ENCODE data around the gene NOX4. TPM values are rescaled to one million over a fixed set of nuclear protein-coding genes. Genes with fewer than 3 reads are reported as not detected.

The NOX4 gene
- 4.3 and 8.4 TPM in 2 replicates for polyA plus RNA-seq (2014; cell fraction: cytosol; rRNA removed)
- 18.0 and 35.4 TPM in 2 replicates for polyA plus RNA-seq (2014; cell fraction: nucleus; rRNA removed)

DNA sequence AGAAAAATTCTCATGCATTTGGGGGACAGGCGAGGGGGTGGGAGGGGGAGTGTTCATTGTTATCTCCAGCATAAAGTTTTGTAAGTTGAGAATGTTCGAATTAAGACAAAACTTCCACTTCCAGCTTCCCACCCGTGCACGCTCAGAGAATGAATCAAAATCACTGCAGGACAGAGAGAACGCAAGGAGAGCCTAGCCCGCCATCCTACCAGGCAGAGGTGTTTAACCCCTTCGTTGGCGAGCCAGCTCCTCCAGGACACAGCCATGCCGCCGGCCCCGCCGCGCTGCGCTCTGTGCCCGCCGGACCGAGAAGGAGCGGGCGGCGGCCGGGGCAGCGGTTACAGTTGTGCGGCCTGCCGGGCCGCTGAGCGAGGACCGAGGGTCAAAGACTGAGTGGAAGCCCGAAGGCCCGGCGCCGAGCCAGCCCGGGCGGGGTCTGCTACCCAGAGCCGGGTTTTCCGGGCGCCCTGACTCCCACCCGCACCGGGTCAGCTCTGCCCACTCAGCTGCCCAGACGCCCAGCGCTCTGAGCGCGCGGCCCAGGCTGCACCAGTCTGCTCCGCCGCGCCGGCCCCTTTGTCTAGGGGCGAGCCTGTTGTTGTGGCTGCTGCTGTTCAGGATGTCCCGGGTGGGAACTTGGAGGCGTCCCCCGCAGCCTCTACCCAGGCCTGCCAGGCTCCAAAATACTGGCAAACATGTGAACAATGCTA, at the start of gene NOX4:
Gene NOX4, minus strand, starts transcription at position 395 of the 710 bp plus-strand sequence. Its CDS starts 129 bp downstream, at position 266.
- peak; percentile 82 for DNase-seq (ENCODE audit: low spot score)

GRCh38 chr11:89540826-89541225, 49.7 kb upstream of the NOX4 start:
- DNase-seq (ENCODE audit: low spot score), result no peak

- no peak for DNase-seq (ENCODE audit: low spot score)
Observed at GRCh38 chr11:89537936-89538335, 46.8 kb upstream of the NOX4 start.

GRCh38 chr11:89536926-89537325, 45.8 kb upstream of the NOX4 start:
- no peak for DNase-seq (ENCODE audit: low spot score)

DNA sequence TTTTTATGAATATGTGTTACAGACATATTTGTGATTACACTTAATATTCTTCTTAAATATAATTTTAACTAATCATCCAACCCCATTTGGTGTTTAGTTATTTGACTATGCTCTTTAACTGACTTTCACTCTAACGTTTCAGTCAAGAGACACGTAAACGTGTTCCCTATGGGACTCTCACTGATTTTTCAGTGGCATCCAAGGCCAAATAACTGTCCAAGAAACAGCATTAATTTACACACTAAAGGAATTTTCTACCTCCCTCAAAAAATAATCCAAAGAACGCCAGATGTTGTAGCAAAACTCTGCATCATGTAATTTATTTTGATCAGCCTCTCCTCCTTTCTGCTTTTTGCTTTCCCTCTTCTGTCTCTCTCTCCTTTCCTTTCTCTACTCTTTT, 44.0 kb upstream of the NOX4 start:
- no peak for DNase-seq (ENCODE audit: low spot score)

DNA sequence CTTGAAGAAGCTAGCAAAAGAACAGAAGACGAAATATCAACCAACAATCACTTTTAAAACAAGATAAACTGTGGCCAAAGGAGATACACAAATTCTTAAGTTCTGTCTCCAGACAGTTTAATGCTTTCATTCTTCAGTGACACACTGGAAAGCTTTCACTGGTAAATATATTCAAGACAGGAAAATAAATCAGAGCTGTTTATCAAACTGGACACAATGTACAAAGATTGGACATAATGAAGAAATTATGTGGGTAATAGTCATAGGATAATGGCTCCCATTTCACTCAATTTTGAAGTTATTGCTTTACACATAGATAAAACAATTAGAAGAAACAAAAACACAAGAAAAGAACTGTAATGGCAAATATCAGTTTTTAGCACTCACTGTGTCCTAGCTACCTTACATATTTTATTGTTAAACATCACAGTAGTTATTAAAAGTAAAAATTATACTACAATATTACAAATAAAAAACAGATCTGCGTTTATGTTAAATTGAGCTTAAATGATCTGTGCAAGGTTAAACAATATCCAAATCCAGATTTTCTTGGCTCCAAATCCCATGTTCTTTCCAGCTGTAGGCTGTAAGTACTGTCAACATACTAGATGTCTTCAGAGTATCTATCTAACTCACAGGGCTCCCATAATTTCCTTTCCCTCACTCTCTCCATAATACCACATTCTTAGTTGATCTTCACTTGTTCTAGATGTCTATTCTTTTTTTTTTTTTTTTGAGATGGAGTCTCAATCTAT, 38.6 kb upstream of the NOX4 start:
- no peak for DNase-seq (ENCODE audit: low spot score)

- no peak for DNase-seq (ENCODE audit: low spot score)
Observed at GRCh38 chr11:89521792-89522191, 30.6 kb upstream of the NOX4 start.

GRCh38 chr11:89521294-89521693, 30.1 kb upstream of the NOX4 start:
- no peak for DNase-seq (ENCODE audit: low spot score)

- DNase-seq (ENCODE audit: low spot score), result no peak
Observed at GRCh38 chr11:89516496-89516895, 25.3 kb upstream of the NOX4 start.

GRCh38 chr11:89508544-89508943, 17.4 kb upstream of the NOX4 start:
- no peak for DNase-seq (ENCODE audit: low spot score)

DNA sequence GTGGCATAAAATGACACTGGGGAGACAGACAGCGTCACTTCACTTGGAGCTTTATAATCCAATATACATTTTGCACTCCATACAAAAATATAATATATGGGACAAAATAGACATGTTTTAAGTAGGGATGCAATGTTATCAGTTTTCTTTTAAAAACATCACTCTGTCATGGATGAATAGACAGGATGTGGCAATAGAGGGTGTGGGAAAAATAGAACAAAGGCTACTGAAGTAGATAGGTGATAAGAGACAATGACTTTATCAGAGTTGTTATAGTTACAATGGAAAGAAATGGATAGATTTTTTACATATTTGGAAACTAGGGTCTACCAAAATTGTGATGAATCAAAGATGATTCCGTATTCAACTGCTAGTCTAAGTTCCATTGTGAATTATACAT, 13.1 kb upstream of the NOX4 start:
- no peak for DNase-seq (ENCODE audit: low spot score)

DNA sequence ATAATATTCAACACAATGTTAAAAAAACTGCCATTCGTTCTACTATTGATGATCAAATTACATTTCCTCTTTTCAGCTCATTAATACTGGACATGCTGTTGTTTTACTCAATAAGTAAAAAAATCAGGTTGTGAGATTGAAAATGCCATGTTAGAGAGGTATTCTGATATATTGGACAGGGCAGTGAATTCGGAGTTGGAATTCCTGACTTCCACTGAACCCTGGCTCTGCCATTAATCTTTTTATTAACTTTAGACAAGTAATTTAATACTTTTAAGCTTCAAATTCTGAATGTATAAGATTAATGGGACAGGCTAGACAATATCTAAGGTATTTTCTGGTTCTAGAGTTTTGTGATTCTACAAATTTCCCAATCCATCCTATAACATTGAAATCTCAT, 12.2 kb upstream of the NOX4 start:
- DNase-seq (ENCODE audit: low spot score), result no peak

- DNase-seq (ENCODE audit: low spot score), result no peak
Observed at GRCh38 chr11:89502301-89502700, 11.1 kb upstream of the NOX4 start.

DNA sequence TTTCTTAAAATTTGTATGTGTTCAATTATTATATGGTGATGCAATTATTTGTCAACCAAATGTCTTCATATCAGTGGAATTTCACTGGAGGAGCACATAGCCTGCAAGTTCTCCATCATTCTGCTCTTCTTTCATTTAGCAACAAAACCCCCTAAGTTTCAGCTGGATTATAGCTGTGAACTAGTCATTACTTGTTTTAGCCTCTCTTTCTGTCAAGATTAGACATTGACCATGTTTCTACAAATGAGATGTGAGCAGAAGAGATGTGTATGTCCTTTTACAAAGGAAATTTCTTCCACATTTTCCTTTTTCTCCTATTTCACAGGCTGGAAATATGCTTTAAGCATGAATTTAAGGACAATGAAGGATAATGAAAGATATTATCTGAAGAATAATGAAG, 9.2 kb upstream of the NOX4 start:
- no peak for DNase-seq (ENCODE audit: low spot score)

- no peak for DNase-seq (ENCODE audit: low spot score)
Observed at GRCh38 chr11:89498845-89499448, 7.8 kb upstream of the NOX4 start.

DNA sequence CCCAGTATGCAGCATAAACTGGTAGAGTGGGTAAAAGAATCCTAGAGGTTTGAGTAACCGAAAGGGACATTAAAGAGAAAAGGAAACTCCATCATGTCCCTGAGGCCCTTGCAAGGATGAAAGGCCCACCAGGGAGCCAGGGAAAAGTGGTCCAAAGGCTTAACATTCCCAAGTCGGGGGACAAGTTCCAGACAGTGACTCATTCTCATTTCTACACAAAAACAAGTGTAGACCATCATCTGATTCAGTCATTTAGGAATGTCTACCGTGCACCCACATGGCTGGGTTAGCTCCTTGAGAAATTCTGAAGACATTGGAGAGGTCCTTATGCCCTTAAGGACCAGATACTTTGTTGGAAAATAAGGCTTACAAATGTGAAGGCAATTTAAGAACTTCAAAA, 4.8 kb upstream of the NOX4 start:
- DNase-seq (ENCODE audit: low spot score), result no peak

GRCh38 chr11:89493431-89493830, 2.3 kb upstream of the NOX4 start:
- no peak for DNase-seq (ENCODE audit: low spot score)

GRCh38 chr11:89490602-89490980, 584 bp downstream of the NOX4 start:
- peak; percentile 13 for DNase-seq (ENCODE audit: low spot score)

DNA sequence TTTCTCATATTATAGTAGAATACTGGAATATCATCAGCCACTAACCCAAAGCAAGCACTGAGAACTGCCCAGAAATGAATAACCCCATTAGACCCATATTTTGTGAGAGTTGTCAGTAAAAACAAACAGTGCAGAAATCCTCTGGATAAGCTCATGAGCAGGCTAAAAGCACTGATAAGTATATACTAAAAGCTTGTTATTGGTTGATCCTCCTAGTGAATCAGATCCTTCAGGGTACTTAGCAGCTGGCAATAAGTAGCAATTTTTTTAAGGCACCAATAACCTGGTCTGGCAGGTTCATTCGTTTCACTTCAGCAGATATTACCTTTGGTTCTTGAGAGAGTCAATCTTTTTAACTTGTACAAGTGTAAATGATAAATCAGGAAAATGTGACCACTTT, 1.2 kb downstream of the NOX4 start:
- peak; percentile 18 for DNase-seq (ENCODE audit: low spot score)

DNA sequence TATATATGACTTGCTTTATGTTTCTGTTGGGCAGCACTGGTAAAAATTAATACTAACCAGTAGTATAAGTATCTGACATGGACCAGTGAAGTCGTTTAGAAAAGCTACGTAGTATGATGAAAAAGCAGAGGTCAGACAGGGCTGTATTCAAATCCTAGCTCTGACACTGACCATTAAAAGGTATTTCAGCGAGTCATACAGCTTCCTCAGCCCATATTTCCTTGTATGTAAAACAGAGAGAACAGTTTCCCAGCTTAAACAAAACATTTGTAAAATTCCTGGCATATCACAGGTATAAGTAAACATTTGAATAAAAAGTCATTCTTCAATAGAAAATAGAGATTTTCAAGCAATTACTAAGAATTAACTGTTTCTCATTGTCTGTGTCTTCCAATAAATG, 4.2 kb downstream of the NOX4 start:
- no peak for DNase-seq (ENCODE audit: low spot score)

DNA sequence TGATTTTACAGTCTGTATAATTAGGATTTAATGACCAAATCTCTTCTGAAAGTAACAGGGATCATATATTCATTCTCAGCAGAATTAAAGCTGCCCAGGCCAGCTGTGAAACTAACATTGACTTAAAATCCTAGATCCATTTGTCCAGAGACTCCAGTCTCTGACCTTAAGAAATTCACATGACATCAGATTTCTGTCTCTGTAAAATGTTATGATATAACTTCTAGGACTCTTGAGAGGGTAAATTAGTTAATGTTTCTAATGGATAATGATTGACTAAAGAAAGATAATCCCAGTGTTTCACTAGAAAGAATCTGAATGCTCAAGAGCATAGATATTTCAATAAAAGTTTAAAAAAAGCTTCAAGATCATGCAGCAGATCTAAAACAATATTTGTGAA, 6.3 kb downstream of the NOX4 start:
- no peak for DNase-seq (ENCODE audit: low spot score)

DNA sequence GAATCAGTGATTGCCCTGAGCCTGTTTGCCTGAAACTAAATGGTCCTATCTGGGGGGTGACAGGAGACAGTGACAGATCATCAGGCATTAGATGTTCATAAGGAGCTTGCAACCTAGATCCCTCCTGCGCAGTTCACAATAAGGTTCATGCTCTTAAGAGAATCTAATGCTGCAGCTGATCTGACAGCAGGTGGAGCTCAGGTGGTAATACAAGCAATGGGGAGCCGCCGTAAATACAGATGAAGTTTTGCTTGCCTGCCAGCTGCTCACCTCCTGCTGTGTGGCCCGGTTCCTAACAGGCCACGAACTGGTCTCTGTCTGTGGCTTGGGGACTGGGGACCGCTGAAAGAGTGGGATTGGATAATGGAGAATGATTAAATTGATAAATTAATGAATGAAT, 14.0 kb downstream of the NOX4 start:
- DNase-seq (ENCODE audit: low spot score), result no peak
